Lower lobe of right lung (tissue), 2 donors: Measurements from ENCODE around the gene DGCR2. TPM values are rescaled to one million over a fixed set of nuclear protein-coding genes. Genes with fewer than 3 reads are reported as not detected.

Source experiments
- ATAC-seq, 2 donors: fragments of 200-7000 bp; cut with Tn5 transposase; one replicate each; pipeline ENCODE4 v1.9.1; 2020 to 2022; ENCODE audit warnings: mild to moderate bottlenecking in 2 of 2, moderate library complexity in 2 of 2
- DNase-seq: peaks from one replicate; pipeline ENCODE4 v3.0.0-alpha.2; 2020
- H3K27ac ChIP-seq: fragments of 200-600 bp; one replicate; pipeline ENCODE4 v1.8.0; 2022
- H3K27me3 ChIP-seq: fragments of 200-600 bp; one replicate; pipeline ENCODE4 v1.8.0; 2022; ENCODE audit warnings: low read depth
- H3K36me3 ChIP-seq: fragments of 200-600 bp; one replicate; pipeline ENCODE4 v1.8.0; 2022; ENCODE audit warnings: mild to moderate bottlenecking
- H3K4me1 ChIP-seq: fragments of 200-600 bp; one replicate; pipeline ENCODE4 v1.8.0; 2022
- H3K4me3 ChIP-seq: fragments of 200-600 bp; one replicate; pipeline ENCODE4 v1.8.0; 2022; ENCODE audit warnings: mild to moderate bottlenecking
- H3K9me3 ChIP-seq: fragments of 200-600 bp; one replicate; pipeline ENCODE4 v1.8.0; 2022
- CTCF ChIP-seq: fragments of 200-600 bp; IDR thresholded peaks from one replicate; pipeline ENCODE4 v1.8.0; 2022; ENCODE audit warnings: antibody characterized with exemption, mild to moderate bottlenecking
- intact Hi-C: fragments of 100-400 bp; cut with DNase I; formaldehyde crosslinking; loops from one replicate; pipeline ENCODE4 v1.11.0; 2022
- long read RNA-seq: library from polyadenylated mRNA; unstranded; transcript quantifications from one replicate; pipeline ENCODE4 v2.0.0, GENCODE V29; 2021
- total RNA-seq: library from RNA; stranded (reverse); fragmentation: NEBNext Ultra II Directional; extraction: Animal tissue kit (Norgen Biotek cat#: 25700); gene quantifications from one replicate; pipeline ENCODE4 v1.2.1, GENCODE V29; 2021
- donor health status: DM: no; HTN: yes; CAD: no; lungs with severe emphysema.

Gene DGCR2, protein sequence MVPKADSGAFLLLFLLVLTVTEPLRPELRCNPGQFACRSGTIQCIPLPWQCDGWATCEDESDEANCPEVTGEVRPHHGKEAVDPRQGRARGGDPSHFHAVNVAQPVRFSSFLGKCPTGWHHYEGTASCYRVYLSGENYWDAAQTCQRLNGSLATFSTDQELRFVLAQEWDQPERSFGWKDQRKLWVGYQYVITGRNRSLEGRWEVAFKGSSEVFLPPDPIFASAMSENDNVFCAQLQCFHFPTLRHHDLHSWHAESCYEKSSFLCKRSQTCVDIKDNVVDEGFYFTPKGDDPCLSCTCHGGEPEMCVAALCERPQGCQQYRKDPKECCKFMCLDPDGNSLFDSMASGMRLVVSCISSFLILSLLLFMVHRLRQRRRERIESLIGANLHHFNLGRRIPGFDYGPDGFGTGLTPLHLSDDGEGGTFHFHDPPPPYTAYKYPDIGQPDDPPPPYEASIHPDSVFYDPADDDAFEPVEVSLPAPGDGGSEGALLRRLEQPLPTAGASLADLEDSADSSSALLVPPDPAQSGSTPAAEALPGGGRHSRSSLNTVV
- 62.9 TPM for total RNA-seq
- long read RNA-seq, full-length matches to known transcripts, result 61 of 196 reads
- long read RNA-seq, partial matches to known transcripts, result 32 of 196 reads
- long read RNA-seq, other reads (novel, unspliced or antisense), result 103 of 196 reads

GRCh38 chr22:19122143-19122751, at the start of gene DGCR2:
Gene DGCR2 (minus strand): TSS chr22:19122412. CDS start chr22:19122206, 206 bp downstream.
- intact Hi-C loops, result no loop called here
- Histone ChIP-seq H3K36me3 (peaks cover 10% of the 10 kb centered on the region), H3K27ac (peak within 1 kb of the TSS; percentile 95), H3K4me1 (peaks cover 45% of the 10 kb centered on the region), H3K9me3 (no peaks in the 10 kb centered on the region), H3K27me3 (no peaks in the 10 kb centered on the region), H3K4me3 (peak within 1 kb of the TSS; percentile 68)
- no peak for TF ChIP-seq CTCF
- peak; percentile 97 for DNase-seq
- peak; percentile 97 to 98 for ATAC-seq

- no peaks in the 10 kb centered on the region for H3K9me3 ChIP-seq
- no peak for TF ChIP-seq CTCF
- no peaks in the 10 kb centered on the region for H3K36me3 ChIP-seq
- H3K27me3 ChIP-seq, result peaks cover 46% of the 10 kb centered on the region
- no peak overlapping the region for H3K27ac ChIP-seq
- no peak for DNase-seq
- intact Hi-C loops, result no loop called here
- H3K4me3 ChIP-seq, result peak overlapping the region; percentile 37
- peaks cover 52% of the 10 kb centered on the region for H3K4me1 ChIP-seq
- ATAC-seq, result no peak
Observed at GRCh38 chr22:19169947-19170318, 47.7 kb upstream of the DGCR2 start.

GRCh38 chr22:19169002-19169946, 47.1 kb upstream of the DGCR2 start:
- Histone ChIP-seq H3K27me3 (peaks cover 51% of the 10 kb centered on the region), H3K4me3 (peak overlapping the region; percentile 37), H3K4me1 (peaks cover 46% of the 10 kb centered on the region), H3K27ac (no peak overlapping the region), H3K36me3 (no peaks in the 10 kb centered on the region), H3K9me3 (no peaks in the 10 kb centered on the region)
- no peak for ATAC-seq
- intact Hi-C loops, result no loop called here
- DNase-seq, result no peak
- no peak for TF ChIP-seq CTCF

GRCh38 chr22:19168088-19168890, 46.1 kb upstream of the DGCR2 start:
- Histone ChIP-seq H3K9me3 (no peaks in the 10 kb centered on the region), H3K27me3 (peaks cover 61% of the 10 kb centered on the region), H3K27ac (no peak overlapping the region), H3K36me3 (no peaks in the 10 kb centered on the region), H3K4me3 (no peak overlapping the region), H3K4me1 (peaks cover 39% of the 10 kb centered on the region)
- no peak for ATAC-seq
- DNase-seq, result no peak
- intact Hi-C loops, result no loop called here
- TF ChIP-seq CTCF, result no peak
